Effector memory CD8-positive, alpha-beta T cell (primary cell): ENCODE data around the gene RRBP1.

Experiments used
- ATAC-seq: fragments of 150-1000 bp; cut with Tn5 transposase; replicated peaks from 2 replicates; pipeline ENCODE4 v1.10.0; 2021; ENCODE audit warnings: mild to moderate bottlenecking, moderate library complexity
- DNase-seq, 3 experiments: peaks; one replicate each; pipeline ENCODE4 v3.0.0; 2021
- H3K27ac Mint-ChIP-seq, 2 donors: one replicate each; pipeline ENCODE4 v1.8.0; 2022; ENCODE audit warnings: mild to moderate bottlenecking in 2 of 2, mixed read lengths in 2 of 2, moderate library complexity in 2 of 2
- H3K27me3 Mint-ChIP-seq, 2 donors: one replicate each; pipeline ENCODE4 v1.8.0; 2022; ENCODE audit warnings: mixed read lengths in 2 of 2
- H3K36me3 Mint-ChIP-seq: one replicate; pipeline ENCODE4 v1.8.0; 2022; ENCODE audit warnings: mild to moderate bottlenecking, moderate library complexity, mixed read lengths; ENCODE audit not compliant: insufficient read depth
- H3K4me1 Mint-ChIP-seq, 2 donors: one replicate each; pipeline ENCODE4 v1.8.0; 2022; ENCODE audit warnings: low read depth in 2 of 2, mixed read lengths in 2 of 2
- H3K4me3 Mint-ChIP-seq, 2 donors: one replicate each; pipeline ENCODE4 v1.8.0; 2022; ENCODE audit warnings: mild to moderate bottlenecking in 2 of 2, mixed read lengths in 2 of 2, moderate library complexity in 2 of 2
- H3K9me3 Mint-ChIP-seq, 2 donors: one replicate each; pipeline ENCODE4 v1.8.0; 2022; ENCODE audit warnings: mixed read lengths in 2 of 2

Gene RRBP1

DNA sequence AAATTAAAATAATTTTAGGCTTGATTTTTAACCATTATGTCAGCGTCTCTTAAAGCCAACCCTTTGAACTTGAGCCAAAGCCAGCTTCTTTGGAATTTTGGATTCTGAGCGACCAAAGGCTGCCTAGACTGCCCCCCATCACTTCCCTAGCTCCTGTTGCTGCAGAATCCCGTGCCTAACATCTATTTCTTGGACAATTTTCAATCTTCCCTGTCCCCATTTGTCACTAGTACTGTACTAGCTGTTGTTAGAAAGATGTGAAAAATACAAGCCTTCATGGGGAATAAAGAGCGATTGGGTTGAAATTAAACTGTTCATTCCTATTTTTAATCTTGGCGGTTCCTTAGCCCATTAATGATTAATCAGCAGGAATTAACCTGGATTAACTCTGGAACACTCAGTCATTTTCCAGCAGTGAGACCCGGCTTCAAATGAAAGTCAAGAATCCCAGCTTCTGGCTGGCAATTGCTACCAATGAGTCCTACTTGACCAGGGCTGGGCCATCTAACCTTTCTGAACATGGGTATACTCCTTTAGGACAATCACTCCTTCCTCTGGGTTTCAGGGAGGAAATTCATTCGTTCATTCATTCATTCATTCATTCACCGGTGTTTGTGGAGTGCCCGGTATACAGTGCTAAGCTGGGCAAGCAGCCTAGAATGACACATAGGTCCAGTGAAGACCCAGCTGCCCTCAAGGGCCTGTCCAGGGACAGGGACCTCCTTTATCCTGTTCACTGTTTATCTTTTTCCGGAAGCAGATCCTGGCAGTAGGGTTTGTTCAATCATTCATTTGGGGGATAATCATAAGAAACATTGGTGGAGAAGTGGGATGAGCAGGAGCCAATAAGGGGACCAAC, 1.4 kb upstream of the RRBP1 start:
- H3K9me3 Mint-ChIP-seq, result no peaks in the 10 kb centered on the region
- H3K36me3 Mint-ChIP-seq, result peaks cover 11% of the 10 kb centered on the region
- peaks cover 14 to 22% of the 10 kb centered on the region in 2 donors for H3K4me1 Mint-ChIP-seq
- no peak for ATAC-seq
- no peak overlapping the region for H3K27ac Mint-ChIP-seq
- peak overlapping the region; percentile 79 to 85 for H3K4me3 Mint-ChIP-seq
- no peak for DNase-seq
- peaks cover 36 to 50% of the 10 kb centered on the region in 2 donors for H3K27me3 Mint-ChIP-seq

- Mint-ChIP-seq H3K4me1 (peaks cover 14 to 22% of the 10 kb centered on the region in 2 donors), H3K9me3 (no peaks in the 10 kb centered on the region), H3K27ac (peak overlapping the region; percentile 80 to 85), H3K36me3 (peaks cover 11% of the 10 kb centered on the region), H3K27me3 (peaks cover 35 to 44% of the 10 kb centered on the region in 2 donors), H3K4me3 (peak overlapping the region; percentile 79 to 85)
- ATAC-seq, result no peak
- no peak for DNase-seq
Observed at GRCh38 chr20:17682889-17683198, 802 bp upstream of the RRBP1 start.

GRCh38 chr20:17681726-17682102, 328 bp downstream of the RRBP1 start:
- peak in 1 of 3 experiments; percentile 6 for DNase-seq
- Mint-ChIP-seq H3K4me1 (peaks cover 14 to 22% of the 10 kb centered on the region in 2 donors), H3K27ac (peak overlapping the region; percentile 80 to 85), H3K36me3 (peaks cover 17% of the 10 kb centered on the region), H3K4me3 (peak overlapping the region; percentile 79 to 85), H3K9me3 (no peaks in the 10 kb centered on the region), H3K27me3 (peaks cover 24 to 33% of the 10 kb centered on the region in 2 donors)
- ATAC-seq, result peak; percentile 0

- peaks cover 15 to 23% of the 10 kb centered on the region in 2 donors for H3K4me1 Mint-ChIP-seq
- peak overlapping the region; percentile 84 to 88 for H3K27ac Mint-ChIP-seq
- peak overlapping the region; percentile 77 to 78 for H3K4me3 Mint-ChIP-seq
- H3K36me3 Mint-ChIP-seq, result peaks cover 17% of the 10 kb centered on the region
- DNase-seq (peak; percentile 75 to 76 (median 76)), ATAC-seq (peak; percentile 28)
- no peaks in the 10 kb centered on the region for H3K9me3 Mint-ChIP-seq
- peaks cover 17 to 27% of the 10 kb centered on the region in 2 donors for H3K27me3 Mint-ChIP-seq
Observed at GRCh38 chr20:17680836-17681725, 961 bp downstream of the RRBP1 start.

- Mint-ChIP-seq H3K4me1 (peaks cover 21 to 29% of the 10 kb centered on the region in 2 donors), H3K27ac (peak overlapping the region; percentile 84 to 88), H3K36me3 (peaks cover 17% of the 10 kb centered on the region), H3K27me3 (peaks cover 9 to 18% of the 10 kb centered on the region in 2 donors), H3K9me3 (no peaks in the 10 kb centered on the region), H3K4me3 (peak overlapping the region; percentile 77 to 78)
- peak in 2 of 3 experiments; percentile 5 to 36 for DNase-seq
- ATAC-seq, result no peak
Observed at GRCh38 chr20:17679941-17680835, 1.9 kb downstream of the RRBP1 start.

DNA sequence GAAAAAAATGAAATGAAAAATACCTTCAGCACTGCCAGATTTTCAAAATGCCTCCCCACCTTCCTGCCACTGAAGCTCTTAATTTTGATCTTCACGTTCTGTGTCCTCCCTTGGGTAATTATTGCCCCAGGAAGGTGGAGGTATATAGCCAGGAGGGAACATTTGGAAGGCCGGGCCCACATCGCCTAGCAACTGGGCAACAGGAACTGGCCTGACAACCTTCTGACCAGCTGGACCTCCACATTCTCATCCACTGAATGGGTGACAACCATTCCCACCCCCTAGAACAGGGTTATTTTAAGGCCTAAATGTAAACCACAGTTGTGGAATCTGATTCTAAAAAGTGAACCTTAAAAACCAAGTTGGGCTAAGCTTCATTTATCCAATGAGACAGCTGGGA, 3.2 kb downstream of the RRBP1 start:
- peaks cover 0 to 5% of the 10 kb centered on the region in 2 donors for H3K27me3 Mint-ChIP-seq
- H3K9me3 Mint-ChIP-seq, result no peaks in the 10 kb centered on the region
- peaks cover 17% of the 10 kb centered on the region for H3K36me3 Mint-ChIP-seq
- H3K4me1 Mint-ChIP-seq, result peaks cover 27 to 33% of the 10 kb centered on the region in 2 donors
- ATAC-seq (no peak), DNase-seq (no peak)
- H3K27ac Mint-ChIP-seq, result no peak overlapping the region
- H3K4me3 Mint-ChIP-seq, result no peak overlapping the region

DNA sequence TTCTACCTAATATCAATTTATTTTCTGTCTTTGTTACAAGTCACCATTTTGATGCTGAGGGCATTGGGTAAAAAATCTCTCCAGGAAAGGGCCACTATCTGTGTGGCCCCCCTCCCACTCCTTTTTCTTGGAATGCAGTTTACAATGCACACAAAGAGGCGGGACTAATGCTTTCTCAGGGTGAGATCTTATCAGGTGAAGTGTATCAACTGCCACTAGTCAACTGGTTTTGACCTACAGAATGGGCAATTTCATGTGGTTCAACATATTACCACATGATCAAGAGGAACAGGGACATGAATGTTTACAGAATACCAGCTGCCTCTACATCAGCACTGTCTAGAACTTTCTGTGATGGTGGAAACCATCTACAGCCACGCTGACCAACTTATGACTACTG, 3.7 kb downstream of the RRBP1 start:
- no peak for DNase-seq
- Mint-ChIP-seq H3K9me3 (no peaks in the 10 kb centered on the region), H3K4me3 (no peak overlapping the region), H3K36me3 (peaks cover 20% of the 10 kb centered on the region), H3K27me3 (no peaks in the 10 kb centered on the region), H3K27ac (no peak overlapping the region), H3K4me1 (peaks cover 27 to 32% of the 10 kb centered on the region in 2 donors)
- no peak for ATAC-seq

GRCh38 chr20:17676942-17677341, 5.1 kb downstream of the RRBP1 start:
- H3K27ac Mint-ChIP-seq, result no peak overlapping the region
- H3K4me1 Mint-ChIP-seq, result peaks cover 21 to 25% of the 10 kb centered on the region in 2 donors
- peaks cover 20% of the 10 kb centered on the region for H3K36me3 Mint-ChIP-seq
- ATAC-seq (no peak), DNase-seq (no peak)
- no peaks in the 10 kb centered on the region for H3K27me3 Mint-ChIP-seq
- H3K4me3 Mint-ChIP-seq, result no peak overlapping the region
- no peaks in the 10 kb centered on the region for H3K9me3 Mint-ChIP-seq

DNA sequence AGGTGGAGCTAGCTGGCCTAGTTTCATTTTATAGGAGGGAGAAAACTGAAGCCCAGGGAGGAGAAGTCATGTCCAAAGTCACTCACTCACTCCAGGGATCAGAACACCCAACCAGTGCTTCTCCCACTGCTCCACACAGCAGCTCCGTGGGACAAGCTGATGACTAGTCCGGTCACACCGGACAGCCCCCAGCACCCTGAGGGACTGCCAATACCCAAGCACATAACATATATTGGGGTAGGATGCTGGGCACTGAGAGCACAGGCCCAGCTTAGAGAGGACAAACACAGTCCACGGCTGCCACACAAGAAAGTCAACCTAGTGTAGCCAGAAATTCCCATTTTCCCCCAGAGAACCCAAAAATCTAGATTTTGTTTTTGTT, 5.7 kb downstream of the RRBP1 start:
- peak overlapping the region in 1 of 2 donors; percentile 73 for H3K27ac Mint-ChIP-seq
- no peaks in the 10 kb centered on the region for H3K27me3 Mint-ChIP-seq
- no peak for ATAC-seq
- H3K36me3 Mint-ChIP-seq, result peaks cover 20% of the 10 kb centered on the region
- H3K4me1 Mint-ChIP-seq, result peaks cover 21 to 29% of the 10 kb centered on the region in 2 donors
- no peak overlapping the region for H3K4me3 Mint-ChIP-seq
- no peaks in the 10 kb centered on the region for H3K9me3 Mint-ChIP-seq
- DNase-seq, result no peak

GRCh38 chr20:17675519-17676377, 6.3 kb downstream of the RRBP1 start:
- DNase-seq (no peak), ATAC-seq (no peak)
- Mint-ChIP-seq H3K9me3 (no peaks in the 10 kb centered on the region), H3K36me3 (peaks cover 19% of the 10 kb centered on the region), H3K27ac (peak overlapping the region in 1 of 2 donors; percentile 73), H3K4me1 (peaks cover 21 to 29% of the 10 kb centered on the region in 2 donors), H3K4me3 (no peak overlapping the region), H3K27me3 (no peaks in the 10 kb centered on the region)

DNA sequence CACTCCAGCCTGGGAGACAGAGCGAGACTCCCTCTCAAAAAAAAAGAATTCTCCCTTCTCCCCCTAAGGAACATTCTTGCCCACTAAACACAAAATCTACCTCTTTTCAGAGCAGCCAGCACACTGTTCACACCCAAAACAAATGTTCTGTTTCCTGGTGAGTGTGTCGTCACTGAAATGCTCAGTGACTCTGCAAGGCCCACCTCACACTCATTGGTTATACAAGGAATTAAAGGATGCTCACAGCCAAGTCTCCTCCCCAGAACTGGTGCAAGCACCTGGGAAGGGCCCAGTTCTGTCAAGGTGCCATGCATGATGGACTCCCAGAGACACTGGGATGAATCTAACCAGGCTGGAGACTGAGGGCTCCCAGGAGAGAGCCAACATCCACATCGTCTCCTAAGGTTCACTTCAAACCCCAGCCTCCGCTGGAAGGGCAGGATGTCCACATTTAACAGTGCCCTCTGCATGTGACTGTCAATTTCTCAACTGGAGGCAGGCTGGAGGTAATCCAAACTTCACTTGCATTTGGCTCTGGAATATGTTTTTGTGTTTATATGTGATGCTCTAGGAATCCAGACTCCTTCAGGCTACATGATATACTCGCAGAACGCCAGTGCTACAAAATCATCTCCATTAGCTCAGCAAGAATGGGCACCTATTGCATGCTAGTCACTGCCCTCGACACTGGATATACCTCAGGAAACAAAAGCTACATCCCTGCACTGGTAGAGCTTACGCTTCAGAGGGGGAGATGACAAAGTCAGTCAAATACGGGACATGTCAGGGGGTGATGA, 7.1 kb downstream of the RRBP1 start:
- Mint-ChIP-seq H3K9me3 (no peaks in the 10 kb centered on the region), H3K4me3 (no peak overlapping the region), H3K4me1 (peaks cover 16 to 21% of the 10 kb centered on the region in 2 donors), H3K27me3 (no peaks in the 10 kb centered on the region), H3K36me3 (peaks cover 18% of the 10 kb centered on the region), H3K27ac (peak overlapping the region in 1 of 2 donors; percentile 73)
- ATAC-seq (no peak), DNase-seq (no peak)
